ENCODE results near the gene LDB3.

LDB3 gene

DNA sequence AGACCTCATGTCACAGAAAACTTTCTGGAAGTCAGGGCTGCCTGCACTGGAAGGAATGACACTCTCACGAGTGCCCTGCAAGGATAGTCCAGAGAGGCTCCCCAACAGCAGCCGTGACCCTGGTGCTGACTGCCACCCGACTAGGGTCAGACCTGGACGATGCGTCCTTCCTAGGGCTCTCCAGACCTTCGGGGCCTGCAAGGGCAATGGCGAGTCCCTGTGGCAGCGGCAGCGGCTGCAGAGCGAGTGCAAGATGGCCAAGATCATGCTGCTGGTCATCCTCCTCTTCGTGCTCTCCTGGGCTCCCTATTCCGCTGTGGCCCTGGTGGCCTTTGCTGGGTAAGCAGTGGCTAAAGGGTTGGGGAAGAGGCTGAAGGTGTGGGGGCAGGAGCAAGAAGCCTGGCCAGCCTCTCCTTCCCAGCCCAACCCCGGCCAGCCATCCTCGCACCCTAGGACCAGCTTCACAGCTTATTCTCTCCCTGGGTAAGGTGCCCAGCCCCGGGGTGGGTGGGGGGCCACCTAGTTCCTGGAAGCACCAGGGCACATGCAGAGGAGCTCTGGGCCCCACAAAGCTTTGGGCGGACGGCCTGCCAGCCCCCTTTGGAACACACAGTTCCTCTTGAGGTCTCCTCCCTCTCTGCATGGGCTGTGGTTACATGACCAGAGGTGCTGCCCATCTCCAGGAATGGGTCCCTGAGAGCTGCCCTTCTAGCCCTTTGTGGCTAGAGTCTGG lies 8.4 kb upstream of the LDB3 start:
- no peak overlapping the region for H3K27ac ChIP-seq (ENCODE audit: low read length)
- no peak overlapping the region for H3K9ac ChIP-seq (ENCODE audit: low read depth, low read length)
- H3K36me3 ChIP-seq (ENCODE audit: insufficient read depth, low read depth, low read length), result no peaks in the 10 kb centered on the region
- no peak overlapping the region for H3K4me3 ChIP-seq (ENCODE audit: low read length)
- no peaks in the 10 kb centered on the region for H3K9me3 ChIP-seq (ENCODE audit: insufficient read depth, low read depth, low read length)
- no peaks in the 10 kb centered on the region for H3K4me1 ChIP-seq (ENCODE audit: insufficient read depth, low read length)
- H3K27me3 ChIP-seq (ENCODE audit: insufficient read depth, low read length), result no peaks in the 10 kb centered on the region

DNA sequence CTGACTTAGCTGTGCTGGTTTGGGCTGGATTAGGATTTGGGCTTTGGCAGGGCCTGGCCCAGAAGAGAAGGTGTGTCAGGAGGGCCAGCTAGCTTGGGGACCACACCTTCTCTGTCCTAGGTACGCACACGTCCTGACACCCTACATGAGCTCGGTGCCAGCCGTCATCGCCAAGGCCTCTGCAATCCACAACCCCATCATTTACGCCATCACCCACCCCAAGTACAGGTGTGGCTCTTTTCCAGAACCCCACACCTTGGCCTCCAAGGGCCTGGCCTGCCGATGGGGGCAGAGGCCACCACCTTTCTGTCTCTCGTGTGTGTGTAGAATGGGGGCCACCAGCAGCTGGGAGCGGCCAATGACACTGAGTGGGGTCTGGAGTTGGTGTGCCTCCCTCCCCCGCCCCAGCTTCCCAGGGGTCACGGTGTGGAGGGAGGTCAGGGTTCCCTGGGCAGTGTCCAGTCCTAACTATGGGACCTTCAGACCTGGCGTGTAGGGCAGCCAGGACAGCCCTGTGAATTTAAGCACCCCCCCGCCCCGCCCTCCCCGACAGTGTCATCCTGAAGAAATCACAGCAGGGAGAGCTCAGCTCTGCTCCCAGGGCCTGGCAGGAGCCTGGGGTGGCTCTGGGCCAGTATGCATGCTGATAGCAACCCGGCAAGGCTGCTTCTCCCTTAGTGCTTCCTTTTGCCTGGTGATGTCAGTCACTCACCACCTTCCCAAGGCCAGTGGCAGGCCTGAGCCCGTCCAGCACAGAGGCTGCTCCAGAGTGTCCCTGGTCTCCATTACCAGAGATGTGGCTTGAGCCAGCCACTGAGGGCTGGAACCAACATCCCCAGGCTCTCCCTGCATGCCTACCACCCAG lies 6.9 kb upstream of the LDB3 start:
- Histone ChIP-seq H3K27me3 (ENCODE audit: insufficient read depth, low read length) (no peaks in the 10 kb centered on the region), H3K36me3 (ENCODE audit: insufficient read depth, low read depth, low read length) (no peaks in the 10 kb centered on the region), H3K4me1 (ENCODE audit: insufficient read depth, low read length) (no peaks in the 10 kb centered on the region), H3K27ac (ENCODE audit: low read length) (no peak overlapping the region), H3K4me3 (ENCODE audit: low read length) (no peak overlapping the region), H3K9ac (ENCODE audit: low read depth, low read length) (no peak overlapping the region), H3K9me3 (ENCODE audit: insufficient read depth, low read depth, low read length) (no peaks in the 10 kb centered on the region)

DNA sequence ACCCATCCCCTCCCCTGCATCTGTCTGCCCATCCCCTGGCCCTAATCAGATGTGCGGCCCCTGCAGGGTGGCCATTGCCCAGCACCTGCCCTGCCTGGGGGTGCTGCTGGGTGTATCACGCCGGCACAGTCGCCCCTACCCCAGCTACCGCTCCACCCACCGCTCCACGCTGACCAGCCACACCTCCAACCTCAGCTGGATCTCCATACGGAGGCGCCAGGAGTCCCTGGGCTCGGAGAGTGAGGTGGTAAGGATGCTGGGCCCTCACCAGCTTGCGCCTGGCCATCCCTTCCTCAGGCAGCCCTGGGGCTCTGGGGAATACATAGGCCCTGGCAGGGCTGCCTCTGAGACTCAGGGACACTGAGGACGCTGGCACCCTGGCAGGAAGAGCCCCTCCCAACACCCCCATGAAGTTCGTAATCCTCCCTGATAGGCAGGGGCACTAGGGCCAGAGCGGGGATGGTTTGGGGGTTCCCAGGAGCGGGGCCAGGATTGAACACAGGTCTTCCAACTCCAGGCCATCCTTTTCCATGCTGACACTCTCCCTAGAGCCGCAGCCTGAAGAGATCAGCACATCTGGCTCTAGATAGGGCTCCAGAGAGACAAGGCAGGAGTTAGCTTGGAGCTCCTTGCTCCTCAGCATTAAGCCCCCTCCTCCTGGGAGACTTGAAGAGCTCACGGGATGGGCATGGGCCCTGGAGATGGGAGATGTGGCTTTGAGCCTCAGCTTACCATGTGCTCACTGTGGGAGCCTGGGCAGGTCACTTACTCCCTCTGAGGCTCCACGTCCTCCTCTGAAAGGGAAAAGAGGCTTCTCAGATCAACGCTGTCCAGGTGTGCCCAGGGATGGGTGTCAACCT lies 5.9 kb upstream of the LDB3 start:
- no peaks in the 10 kb centered on the region for H3K36me3 ChIP-seq (ENCODE audit: insufficient read depth, low read depth, low read length)
- H3K4me1 ChIP-seq (ENCODE audit: insufficient read depth, low read length), result no peaks in the 10 kb centered on the region
- H3K27me3 ChIP-seq (ENCODE audit: insufficient read depth, low read length), result no peaks in the 10 kb centered on the region
- H3K27ac ChIP-seq (ENCODE audit: low read length), result no peak overlapping the region
- H3K4me3 ChIP-seq (ENCODE audit: low read length), result no peak overlapping the region
- H3K9ac ChIP-seq (ENCODE audit: low read depth, low read length), result no peak overlapping the region
- H3K9me3 ChIP-seq (ENCODE audit: insufficient read depth, low read depth, low read length), result no peaks in the 10 kb centered on the region

DNA sequence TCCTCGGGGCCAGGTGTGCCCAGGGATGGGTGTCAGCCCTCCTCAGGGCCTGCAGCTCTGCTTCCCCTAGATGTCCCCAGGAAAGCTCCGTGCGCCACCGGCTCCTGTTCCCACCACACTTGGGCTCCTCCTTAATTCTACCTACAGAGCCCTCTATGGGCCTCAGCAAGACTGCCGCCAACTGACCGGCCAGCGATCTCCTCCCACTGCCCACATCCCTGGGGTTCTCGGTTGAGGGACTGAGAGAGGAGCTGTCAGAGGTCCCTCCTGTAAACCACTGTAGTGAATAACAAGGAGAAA lies 5.3 kb upstream of the LDB3 start:
- H3K9me3 ChIP-seq (ENCODE audit: insufficient read depth, low read depth, low read length), result no peaks in the 10 kb centered on the region
- H3K9ac ChIP-seq (ENCODE audit: low read depth, low read length), result no peak overlapping the region
- H3K27me3 ChIP-seq (ENCODE audit: insufficient read depth, low read length), result no peaks in the 10 kb centered on the region
- H3K4me1 ChIP-seq (ENCODE audit: insufficient read depth, low read length), result no peaks in the 10 kb centered on the region
- no peaks in the 10 kb centered on the region for H3K36me3 ChIP-seq (ENCODE audit: insufficient read depth, low read depth, low read length)
- no peak overlapping the region for H3K27ac ChIP-seq (ENCODE audit: low read length)
- no peak overlapping the region for H3K4me3 ChIP-seq (ENCODE audit: low read length)

DNA sequence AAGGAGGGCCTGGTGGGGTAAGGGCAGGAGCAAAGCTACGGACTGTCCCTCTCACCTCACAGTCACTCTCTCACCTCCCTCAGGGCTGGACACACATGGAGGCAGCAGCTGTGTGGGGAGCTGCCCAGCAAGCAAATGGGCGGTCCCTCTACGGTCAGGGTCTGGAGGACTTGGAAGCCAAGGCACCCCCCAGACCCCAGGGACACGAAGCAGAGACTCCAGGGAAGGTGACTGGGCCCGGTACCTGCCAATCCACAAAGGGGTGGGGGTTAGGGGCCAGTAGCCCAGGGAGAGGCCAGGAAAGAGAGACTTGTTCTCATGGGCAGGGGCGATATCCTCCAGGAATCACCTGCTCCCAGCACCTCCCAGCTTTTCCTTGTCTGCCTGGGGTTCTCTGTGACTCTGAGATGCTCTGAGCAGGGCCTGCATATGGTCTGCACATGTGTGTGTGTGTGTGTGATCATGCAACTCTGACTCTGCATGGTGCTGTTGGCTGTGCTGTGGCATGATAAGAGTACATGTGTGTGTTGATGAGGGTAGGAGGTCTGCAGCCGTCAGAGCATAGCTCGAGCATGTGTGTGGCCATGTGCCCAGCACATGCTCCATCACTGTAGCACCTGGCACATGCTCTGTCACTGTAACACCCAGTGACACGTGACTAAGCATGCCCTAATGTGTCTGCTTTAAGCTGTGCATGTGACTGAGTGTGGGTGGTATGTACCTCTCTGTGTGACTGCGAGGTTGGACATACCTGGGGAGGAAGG lies 4.6 kb upstream of the LDB3 start:
- Histone ChIP-seq H3K9me3 (ENCODE audit: insufficient read depth, low read depth, low read length) (no peaks in the 10 kb centered on the region), H3K4me1 (ENCODE audit: insufficient read depth, low read length) (no peaks in the 10 kb centered on the region), H3K27ac (ENCODE audit: low read length) (no peak overlapping the region), H3K27me3 (ENCODE audit: insufficient read depth, low read length) (no peaks in the 10 kb centered on the region), H3K4me3 (ENCODE audit: low read length) (no peak overlapping the region), H3K9ac (ENCODE audit: low read depth, low read length) (no peak overlapping the region), H3K36me3 (ENCODE audit: insufficient read depth, low read depth, low read length) (no peaks in the 10 kb centered on the region)

DNA sequence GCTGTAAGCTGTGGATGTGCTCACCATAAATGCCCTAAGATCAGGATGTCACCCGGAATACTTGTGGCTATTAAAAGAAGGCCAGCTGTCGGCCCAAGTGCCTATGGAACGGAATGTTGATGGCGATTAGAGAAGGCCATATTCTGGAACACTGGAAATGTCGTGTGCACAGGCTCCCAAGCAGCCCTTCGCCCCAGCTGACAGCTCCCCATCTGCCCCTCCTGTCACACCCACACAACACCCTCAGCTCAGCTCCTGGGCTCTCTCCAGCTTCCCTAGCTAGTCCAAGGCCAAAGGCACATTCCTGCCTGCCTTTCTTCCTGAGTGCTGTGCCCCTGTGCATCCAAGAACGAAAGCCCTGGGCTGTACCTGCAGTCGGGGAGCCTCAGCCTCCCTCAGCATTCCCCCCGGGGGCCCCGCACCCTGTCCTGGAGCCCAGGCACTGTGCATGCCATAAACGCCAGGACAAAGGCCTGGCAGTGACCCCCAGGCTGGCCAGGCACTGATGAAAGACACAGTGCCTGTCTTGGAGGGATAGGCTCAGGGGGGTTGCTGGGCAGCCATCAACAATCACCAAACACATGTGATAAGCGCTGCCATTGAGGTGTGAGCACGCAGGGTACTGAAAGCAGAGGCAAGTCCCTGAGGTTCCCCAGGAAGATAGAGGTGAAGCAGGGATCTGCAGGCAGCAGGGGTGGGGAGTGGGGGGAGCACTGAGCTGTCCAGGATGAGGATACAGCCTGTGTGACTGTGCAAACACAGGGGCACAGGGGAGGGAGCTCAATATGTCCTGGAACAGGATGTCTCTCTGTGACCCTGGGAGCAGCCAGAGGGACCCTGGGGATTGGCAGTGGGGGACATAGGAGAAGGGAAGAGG lies 3.7 kb upstream of the LDB3 start:
- H3K4me1 ChIP-seq (ENCODE audit: insufficient read depth, low read length), result no peaks in the 10 kb centered on the region
- H3K9me3 ChIP-seq (ENCODE audit: insufficient read depth, low read depth, low read length), result no peaks in the 10 kb centered on the region
- no peak overlapping the region for H3K4me3 ChIP-seq (ENCODE audit: low read length)
- H3K27me3 ChIP-seq (ENCODE audit: insufficient read depth, low read length), result no peaks in the 10 kb centered on the region
- no peak overlapping the region for H3K9ac ChIP-seq (ENCODE audit: low read depth, low read length)
- no peaks in the 10 kb centered on the region for H3K36me3 ChIP-seq (ENCODE audit: insufficient read depth, low read depth, low read length)
- H3K27ac ChIP-seq (ENCODE audit: low read length), result no peak overlapping the region

DNA sequence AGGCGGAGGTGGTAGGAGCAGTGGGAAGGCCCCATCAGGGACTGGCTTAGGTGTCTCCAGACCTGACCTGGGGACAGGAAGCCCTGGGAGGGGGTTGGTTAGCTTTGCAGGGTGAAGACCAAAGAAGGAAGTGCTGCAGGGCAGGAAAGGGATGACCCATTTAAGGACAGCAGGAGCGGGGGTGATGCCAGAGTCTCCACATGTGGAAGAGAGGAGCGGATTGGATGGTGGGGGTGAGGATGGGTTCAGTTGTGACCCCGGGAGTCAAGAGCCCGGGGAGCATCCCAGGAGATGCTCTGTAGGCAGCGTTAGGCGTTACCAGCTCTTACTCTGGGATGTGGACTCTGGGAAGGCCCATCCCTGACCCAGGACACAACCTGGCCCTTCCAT lies 3.1 kb upstream of the LDB3 start:
- H3K4me3 ChIP-seq (ENCODE audit: low read length), result no peak overlapping the region
- no peaks in the 10 kb centered on the region for H3K4me1 ChIP-seq (ENCODE audit: insufficient read depth, low read length)
- no peaks in the 10 kb centered on the region for H3K9me3 ChIP-seq (ENCODE audit: insufficient read depth, low read depth, low read length)
- no peak overlapping the region for H3K27ac ChIP-seq (ENCODE audit: low read length)
- H3K27me3 ChIP-seq (ENCODE audit: insufficient read depth, low read length), result no peaks in the 10 kb centered on the region
- no peaks in the 10 kb centered on the region for H3K36me3 ChIP-seq (ENCODE audit: insufficient read depth, low read depth, low read length)
- no peak overlapping the region for H3K9ac ChIP-seq (ENCODE audit: low read depth, low read length)

DNA sequence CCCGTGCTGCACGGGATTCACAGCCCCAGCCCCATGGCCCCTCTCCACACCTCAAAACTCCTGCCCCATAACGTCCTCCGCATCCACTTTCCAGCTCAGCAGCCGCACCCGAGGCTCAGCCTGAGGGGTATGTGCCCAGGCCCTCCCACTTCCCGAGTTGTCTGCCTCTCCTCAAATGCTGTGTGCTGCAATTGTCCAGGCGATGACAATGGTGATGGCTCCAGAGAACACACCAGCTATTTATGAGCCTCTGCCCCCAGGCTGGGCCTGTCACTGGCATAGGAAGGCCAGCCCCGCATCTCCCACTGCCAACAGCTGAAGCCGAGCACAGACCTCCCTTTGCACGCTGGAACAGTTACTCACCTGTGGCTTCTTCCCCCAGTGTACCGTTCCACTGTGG lies 2.4 kb upstream of the LDB3 start:
- no peaks in the 10 kb centered on the region for H3K9me3 ChIP-seq (ENCODE audit: insufficient read depth, low read depth, low read length)
- H3K27me3 ChIP-seq (ENCODE audit: insufficient read depth, low read length), result no peaks in the 10 kb centered on the region
- no peak overlapping the region for H3K27ac ChIP-seq (ENCODE audit: low read length)
- no peaks in the 10 kb centered on the region for H3K4me1 ChIP-seq (ENCODE audit: insufficient read depth, low read length)
- H3K4me3 ChIP-seq (ENCODE audit: low read length), result no peak overlapping the region
- no peaks in the 10 kb centered on the region for H3K36me3 ChIP-seq (ENCODE audit: insufficient read depth, low read depth, low read length)
- H3K9ac ChIP-seq (ENCODE audit: low read depth, low read length), result no peak overlapping the region

DNA sequence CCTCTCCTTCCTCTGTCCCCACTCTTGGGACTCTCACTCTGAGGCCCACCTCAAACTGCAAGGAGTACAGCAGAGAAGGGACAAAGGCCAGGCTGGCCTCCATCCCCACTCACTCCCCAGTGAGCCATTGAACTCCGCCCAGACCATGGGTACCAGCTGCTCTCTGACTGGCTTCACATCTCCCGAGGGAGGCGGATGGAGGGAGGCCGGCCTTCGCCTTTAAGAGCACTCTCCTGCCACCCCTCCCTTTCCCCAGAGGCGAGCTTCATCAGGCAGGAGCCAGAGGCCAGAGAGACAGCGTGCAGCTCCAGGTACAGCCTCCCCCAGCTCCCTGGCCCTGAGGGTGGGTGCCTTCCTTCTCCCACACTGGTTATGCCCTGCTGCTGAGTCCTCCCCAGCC lies 1.8 kb upstream of the LDB3 start:
- no peaks in the 10 kb centered on the region for H3K36me3 ChIP-seq (ENCODE audit: insufficient read depth, low read depth, low read length)
- H3K9ac ChIP-seq (ENCODE audit: low read depth, low read length), result no peak overlapping the region
- no peaks in the 10 kb centered on the region for H3K27me3 ChIP-seq (ENCODE audit: insufficient read depth, low read length)
- H3K27ac ChIP-seq (ENCODE audit: low read length), result no peak overlapping the region
- no peaks in the 10 kb centered on the region for H3K9me3 ChIP-seq (ENCODE audit: insufficient read depth, low read depth, low read length)
- peaks cover 5% of the 10 kb centered on the region; the same call in 1 of the 2 replicates for H3K4me1 ChIP-seq (ENCODE audit: insufficient read depth, low read length)
- no peak overlapping the region for H3K4me3 ChIP-seq (ENCODE audit: low read length)

DNA sequence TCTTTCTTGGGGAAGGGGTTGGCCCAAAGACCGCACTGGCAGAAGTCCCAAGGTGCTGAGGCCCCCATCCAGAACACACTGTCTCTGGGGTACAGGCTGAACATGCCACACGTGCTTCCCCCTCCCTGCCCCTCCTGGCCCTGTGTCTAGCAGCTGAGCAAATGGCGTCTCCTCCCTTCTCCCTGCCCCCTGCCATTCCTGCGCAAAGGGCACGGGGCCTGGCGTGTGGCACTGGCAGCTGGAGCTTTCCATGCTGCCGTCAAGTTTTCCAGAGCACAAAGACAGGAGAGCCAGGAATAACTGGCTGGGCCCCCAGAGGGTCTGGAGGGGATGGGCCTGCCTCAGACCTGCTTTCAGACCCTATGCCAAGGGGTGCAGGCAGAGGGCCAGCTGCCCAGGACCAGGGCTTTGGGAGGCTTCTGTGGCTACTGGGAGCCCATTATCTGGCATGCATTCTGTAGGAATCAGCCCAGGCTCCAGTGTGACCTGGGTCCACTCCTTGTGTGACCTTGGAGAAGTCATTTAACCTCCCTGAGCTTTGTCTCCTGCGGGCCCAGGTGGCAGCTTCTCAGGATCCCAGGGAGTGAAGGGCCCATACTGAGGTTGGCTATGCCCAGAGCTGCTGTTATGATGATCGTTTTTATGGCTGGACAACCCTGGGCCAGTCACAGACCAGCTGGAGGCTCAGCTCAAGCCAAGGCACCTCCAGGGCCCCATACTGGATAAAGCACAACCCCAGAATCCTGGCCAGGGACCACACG lies 710 bp upstream of the LDB3 start:
- peaks cover 5% of the 10 kb centered on the region; the same call in 1 of the 2 replicates for H3K4me1 ChIP-seq (ENCODE audit: insufficient read depth, low read length)
- no peaks in the 10 kb centered on the region for H3K27me3 ChIP-seq (ENCODE audit: insufficient read depth, low read length)
- H3K9ac ChIP-seq (ENCODE audit: low read depth, low read length), result no peak overlapping the region

More for the DNA sequence above, 710 bp upstream of the LDB3 start:
- Histone ChIP-seq H3K9me3 (ENCODE audit: insufficient read depth, low read depth, low read length) (no peaks in the 10 kb centered on the region), H3K4me3 (ENCODE audit: low read length) (no peak overlapping the region), H3K36me3 (ENCODE audit: insufficient read depth, low read depth, low read length) (no peaks in the 10 kb centered on the region), H3K27ac (ENCODE audit: low read length) (no peak overlapping the region)

All from iPS-20b (cell line).